GM12873 (cell line): ENCODE results near the gene BPIFB1.

ENCODE experiments used
- TF ChIP-seq, protein P1 (sequence below): IDR thresholded peaks from 2 replicates; pipeline ENCODE4 v1.5.1; 2012; ENCODE audit warnings: low read depth, mild to moderate bottlenecking, moderate library complexity, low read length, control low read depth; ENCODE audit not compliant: insufficient read depth; ENCODE audit errors: missing control alignments

The BPIFB1 gene

DNA sequence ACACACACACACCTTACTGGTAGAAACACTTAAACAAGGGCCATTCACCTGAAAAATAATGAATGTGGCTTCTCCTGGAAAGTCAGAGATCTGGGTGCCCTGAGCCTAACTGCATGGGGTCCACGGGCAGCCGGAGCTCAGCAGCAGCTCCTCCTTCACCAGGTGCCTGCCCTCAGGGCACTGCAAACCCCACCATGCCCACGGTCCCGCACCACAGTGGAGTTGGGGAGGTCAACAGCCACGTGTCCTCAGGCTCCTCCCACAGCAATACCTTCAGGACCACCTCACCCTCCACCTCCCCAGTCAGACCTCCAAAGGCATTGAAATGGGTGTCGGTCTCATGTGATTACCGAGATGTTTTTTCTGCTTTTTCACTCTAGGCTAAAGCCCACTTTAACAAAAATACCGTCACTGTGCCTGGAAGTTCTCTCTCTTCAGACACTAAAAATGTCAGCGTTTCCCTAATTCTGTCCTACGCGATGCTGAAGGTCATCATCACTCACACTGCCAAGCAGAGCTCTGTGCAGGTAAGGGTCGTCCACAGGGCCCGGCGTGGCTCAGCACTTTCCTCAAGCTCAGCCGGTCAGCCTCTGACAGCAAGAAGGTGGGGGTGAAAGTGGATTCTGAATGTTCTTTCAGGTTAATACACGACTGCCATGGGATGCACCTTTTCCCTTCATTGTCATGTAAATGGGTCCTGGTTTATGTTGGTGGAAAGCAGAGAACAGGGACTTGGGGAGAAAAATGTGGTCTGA, 69.4 kb downstream of the BPIFB1 start:
- TF ChIP-seq, protein P1, sequence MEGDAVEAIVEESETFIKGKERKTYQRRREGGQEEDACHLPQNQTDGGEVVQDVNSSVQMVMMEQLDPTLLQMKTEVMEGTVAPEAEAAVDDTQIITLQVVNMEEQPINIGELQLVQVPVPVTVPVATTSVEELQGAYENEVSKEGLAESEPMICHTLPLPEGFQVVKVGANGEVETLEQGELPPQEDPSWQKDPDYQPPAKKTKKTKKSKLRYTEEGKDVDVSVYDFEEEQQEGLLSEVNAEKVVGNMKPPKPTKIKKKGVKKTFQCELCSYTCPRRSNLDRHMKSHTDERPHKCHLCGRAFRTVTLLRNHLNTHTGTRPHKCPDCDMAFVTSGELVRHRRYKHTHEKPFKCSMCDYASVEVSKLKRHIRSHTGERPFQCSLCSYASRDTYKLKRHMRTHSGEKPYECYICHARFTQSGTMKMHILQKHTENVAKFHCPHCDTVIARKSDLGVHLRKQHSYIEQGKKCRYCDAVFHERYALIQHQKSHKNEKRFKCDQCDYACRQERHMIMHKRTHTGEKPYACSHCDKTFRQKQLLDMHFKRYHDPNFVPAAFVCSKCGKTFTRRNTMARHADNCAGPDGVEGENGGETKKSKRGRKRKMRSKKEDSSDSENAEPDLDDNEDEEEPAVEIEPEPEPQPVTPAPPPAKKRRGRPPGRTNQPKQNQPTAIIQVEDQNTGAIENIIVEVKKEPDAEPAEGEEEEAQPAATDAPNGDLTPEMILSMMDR: no peak

DNA sequence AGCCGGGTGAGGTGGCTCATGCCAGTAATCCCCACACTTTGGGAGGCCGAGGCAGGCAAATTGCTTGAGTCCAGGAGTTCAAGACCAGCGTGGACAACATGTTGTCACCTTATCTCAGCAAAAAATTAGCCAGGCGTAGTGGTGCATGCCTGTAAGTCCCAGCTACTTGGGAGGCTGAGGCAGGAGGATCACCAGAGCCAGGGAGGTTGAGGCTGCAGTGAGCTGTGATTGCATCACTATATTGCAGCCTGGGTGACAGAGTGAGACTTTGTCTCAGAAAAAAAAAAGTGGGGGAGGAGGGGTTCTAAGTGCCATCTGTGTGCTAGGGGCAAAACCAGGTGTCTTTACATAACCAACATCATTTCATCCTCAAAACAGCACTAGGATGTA, 70.0 kb downstream of the BPIFB1 start:
- TF ChIP-seq, protein P1: no peak
